Activated T-helper 1 cell treated with anti-CD3 and anti-CD28 coated beads, Interleukin-12 subunit alpha, Interleukin-12 subunit beta, Interleukin-2, Interleukin-4 antibody, amounts not matched to agents 30 ng/mL and 10 ng/mL and 1 ng/mL, durations not matched to agents 14 hours and 24 hours and 36 hours (primary cell): ENCODE results near the gene ADAP1. TPM values are rescaled to one million over a fixed set of nuclear protein-coding genes. Genes with fewer than 3 reads are reported as not detected.
"Not testable (repeated sequence)": the region's sequence is repeated elsewhere in the genome, so short reads cannot be mapped to it uniquely, and the experiment has no call there.

ENCODE experiments used
- DNase-seq: peaks from one replicate; pipeline ENCODE4 v3.0.0; 2021; ENCODE audit warnings: low spot score
- H3K27ac Mint-ChIP-seq: one replicate; pipeline ENCODE4 v1.8.0; 2021; ENCODE audit warnings: mild to moderate bottlenecking, mixed read lengths
- H3K27me3 Mint-ChIP-seq: one replicate; pipeline ENCODE4 v1.8.0; 2022; ENCODE audit warnings: mild to moderate bottlenecking, moderate library complexity, mixed read lengths; ENCODE audit not compliant: insufficient read depth
- H3K36me3 Mint-ChIP-seq: one replicate; pipeline ENCODE4 v1.8.0; 2021; ENCODE audit warnings: low read depth, mixed read lengths
- H3K4me1 Mint-ChIP-seq: one replicate; pipeline ENCODE4 v1.8.0; 2021; ENCODE audit warnings: low read depth, mixed read lengths
- H3K4me3 Mint-ChIP-seq: one replicate; pipeline ENCODE4 v1.8.0; 2021; ENCODE audit warnings: mild to moderate bottlenecking, moderate library complexity, mixed read lengths
- H3K9me3 Mint-ChIP-seq: one replicate; pipeline ENCODE4 v1.8.0; 2021; ENCODE audit warnings: mixed read lengths
- intact Hi-C: fragments of 100-400 bp; cut with micrococcal nuclease; formaldehyde crosslinking; loops from one replicate; pipeline ENCODE4 v1.15.1; 2024
- total RNA-seq: library from RNA; stranded (reverse); gene quantifications from 2 replicates; pipeline ENCODE4 v1.2.3, GENCODE V29; 2022

ADAP1 gene
- total RNA-seq, 1 donor from 2014 or later = 80.9 TPM

GRCh38 chr7:911791-912480, 42.5 kb downstream of the ADAP1 start:
- Mint-ChIP-seq H3K27me3 (no peaks in the 10 kb centered on the region), H3K9me3 (no peaks in the 10 kb centered on the region), H3K27ac (no peak overlapping the region), H3K4me3 (no peak overlapping the region), H3K36me3 (no peaks in the 10 kb centered on the region), H3K4me1 (peaks cover 5% of the 10 kb centered on the region)
- DNase-seq = no peak
- intact Hi-C loops = no loop called here

- Mint-ChIP-seq H3K4me1 (peaks cover 1% of the 10 kb centered on the region), H3K4me3 (no peak overlapping the region)
Measured at GRCh38 chr7:910931-911431, 43.5 kb downstream of the ADAP1 start.

GRCh38 chr7:910441-910861, 44.0 kb downstream of the ADAP1 start:
- H3K4me3 Mint-ChIP-seq = peak overlapping the region; percentile 49
- intact Hi-C loops = loop anchor here (1.0 kb wide), 1 partner anchor 13 kb away; no protein-coding TSS in a partner anchor
- H3K27me3 Mint-ChIP-seq = no peaks in the 10 kb centered on the region

More at GRCh38 chr7:910931-911431, 43.5 kb downstream of the ADAP1 start:
- no peaks in the 10 kb centered on the region for H3K9me3 Mint-ChIP-seq
- H3K27ac Mint-ChIP-seq = no peak overlapping the region
- no peaks in the 10 kb centered on the region for H3K36me3 Mint-ChIP-seq
- DNase-seq = no peak
- intact Hi-C loops = loop anchor here (1.0 kb wide), 1 partner anchor 12 kb away; no protein-coding TSS in a partner anchor
- H3K27me3 Mint-ChIP-seq = no peaks in the 10 kb centered on the region

GRCh38 chr7:909358-910329, 44.8 kb downstream of the ADAP1 start:
- no peaks in the 10 kb centered on the region for H3K4me1 Mint-ChIP-seq
- no peaks in the 10 kb centered on the region for H3K36me3 Mint-ChIP-seq
- no peak overlapping the region for H3K4me3 Mint-ChIP-seq
- intact Hi-C loops = loop anchor here (1.0 kb wide), 2 partner anchors 14 to 45 kb away; partner anchors contain the start of gene ADAP1
- H3K27me3 Mint-ChIP-seq = peaks cover 5% of the 10 kb centered on the region
- DNase-seq = no peak
- H3K9me3 Mint-ChIP-seq = no peaks in the 10 kb centered on the region
- H3K27ac Mint-ChIP-seq = no peak overlapping the region

More at GRCh38 chr7:910441-910861, 44.0 kb downstream of the ADAP1 start:
- Mint-ChIP-seq H3K36me3 (no peaks in the 10 kb centered on the region), H3K4me1 (no peaks in the 10 kb centered on the region), H3K9me3 (no peaks in the 10 kb centered on the region), H3K27ac (no peak overlapping the region)
- DNase-seq = no peak

- H3K36me3 Mint-ChIP-seq, H3K9me3 Mint-ChIP-seq, H3K27me3 Mint-ChIP-seq, H3K4me3 Mint-ChIP-seq, H3K27ac Mint-ChIP-seq, H3K4me1 Mint-ChIP-seq: not testable (repeated sequence)
- peak; percentile 45 for DNase-seq
- intact Hi-C loops = loop anchor here (1.0 kb wide), 2 partner anchors 46 to 66 kb away; partner anchors contain the start of gene ADAP1
Measured at GRCh38 chr7:908591-909357, 45.7 kb downstream of the ADAP1 start.

GRCh38 chr7:908159-908581, 46.3 kb downstream of the ADAP1 start:
- Mint-ChIP-seq H3K27ac (no peak overlapping the region), H3K4me1 (no peaks in the 10 kb centered on the region), H3K27me3 (peaks cover 5% of the 10 kb centered on the region), H3K36me3 (no peaks in the 10 kb centered on the region), H3K4me3 (no peak overlapping the region), H3K9me3 (no peaks in the 10 kb centered on the region)
- intact Hi-C loops = loop anchor here (1.0 kb wide), 1 partner anchor 66 kb away; no protein-coding TSS in a partner anchor
- no peak for DNase-seq

- intact Hi-C loops = no loop called here
- H3K36me3 Mint-ChIP-seq = no peaks in the 10 kb centered on the region
Measured at GRCh38 chr7:907158-907980, 47.1 kb downstream of the ADAP1 start.

GRCh38 chr7:906776-907157, 47.7 kb downstream of the ADAP1 start:
- Mint-ChIP-seq H3K27me3 (peaks cover 5% of the 10 kb centered on the region), H3K36me3 (no peaks in the 10 kb centered on the region), H3K9me3 (no peaks in the 10 kb centered on the region), H3K4me3 (no peak overlapping the region), H3K27ac (no peak overlapping the region), H3K4me1 (no peaks in the 10 kb centered on the region)
- intact Hi-C loops = no loop called here
- DNase-seq = no peak

More at GRCh38 chr7:907158-907980, 47.1 kb downstream of the ADAP1 start:
- Mint-ChIP-seq H3K4me1 (no peaks in the 10 kb centered on the region), H3K27me3 (peaks cover 5% of the 10 kb centered on the region), H3K4me3 (no peak overlapping the region), H3K27ac (peak overlapping the region; percentile 44), H3K9me3 (no peaks in the 10 kb centered on the region)
- no peak for DNase-seq

GRCh38 chr7:904847-905246, 49.6 kb downstream of the ADAP1 start:
- Mint-ChIP-seq H3K9me3 (no peaks in the 10 kb centered on the region), H3K27ac (no peak overlapping the region)
- intact Hi-C loops = no loop called here

GRCh38 chr7:903921-904755, 50.3 kb downstream of the ADAP1 start:
- Mint-ChIP-seq H3K36me3 (no peaks in the 10 kb centered on the region), H3K4me3 (no peak overlapping the region), H3K9me3 (no peaks in the 10 kb centered on the region), H3K27ac (no peak overlapping the region), H3K4me1 (no peaks in the 10 kb centered on the region), H3K27me3 (peaks cover 5% of the 10 kb centered on the region)
- DNase-seq = no peak
- intact Hi-C loops = no loop called here

More at GRCh38 chr7:904847-905246, 49.6 kb downstream of the ADAP1 start:
- DNase-seq = no peak
- H3K4me3 Mint-ChIP-seq = no peak overlapping the region
- no peaks in the 10 kb centered on the region for H3K36me3 Mint-ChIP-seq
- no peaks in the 10 kb centered on the region for H3K4me1 Mint-ChIP-seq
- peaks cover 5% of the 10 kb centered on the region for H3K27me3 Mint-ChIP-seq

- DNase-seq = no peak
- Mint-ChIP-seq H3K27me3 (peaks cover 5% of the 10 kb centered on the region), H3K4me3 (no peak overlapping the region), H3K27ac (no peak overlapping the region), H3K4me1 (no peaks in the 10 kb centered on the region), H3K36me3 (no peaks in the 10 kb centered on the region), H3K9me3 (no peaks in the 10 kb centered on the region)
- intact Hi-C loops = no loop called here
Measured at GRCh38 chr7:902996-903395, 51.5 kb downstream of the ADAP1 start.
